ENCODE results near the gene BTN3A1.

GRCh38 chr6:26437550-26437949 is 35.5 kb downstream of the BTN3A1 start:
- TF ChIP-seq, protein P1, sequence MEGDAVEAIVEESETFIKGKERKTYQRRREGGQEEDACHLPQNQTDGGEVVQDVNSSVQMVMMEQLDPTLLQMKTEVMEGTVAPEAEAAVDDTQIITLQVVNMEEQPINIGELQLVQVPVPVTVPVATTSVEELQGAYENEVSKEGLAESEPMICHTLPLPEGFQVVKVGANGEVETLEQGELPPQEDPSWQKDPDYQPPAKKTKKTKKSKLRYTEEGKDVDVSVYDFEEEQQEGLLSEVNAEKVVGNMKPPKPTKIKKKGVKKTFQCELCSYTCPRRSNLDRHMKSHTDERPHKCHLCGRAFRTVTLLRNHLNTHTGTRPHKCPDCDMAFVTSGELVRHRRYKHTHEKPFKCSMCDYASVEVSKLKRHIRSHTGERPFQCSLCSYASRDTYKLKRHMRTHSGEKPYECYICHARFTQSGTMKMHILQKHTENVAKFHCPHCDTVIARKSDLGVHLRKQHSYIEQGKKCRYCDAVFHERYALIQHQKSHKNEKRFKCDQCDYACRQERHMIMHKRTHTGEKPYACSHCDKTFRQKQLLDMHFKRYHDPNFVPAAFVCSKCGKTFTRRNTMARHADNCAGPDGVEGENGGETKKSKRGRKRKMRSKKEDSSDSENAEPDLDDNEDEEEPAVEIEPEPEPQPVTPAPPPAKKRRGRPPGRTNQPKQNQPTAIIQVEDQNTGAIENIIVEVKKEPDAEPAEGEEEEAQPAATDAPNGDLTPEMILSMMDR (conservative IDR thresholded peaks at IDR 0.05; ENCODE audit: low read depth, low read length) = no peak
- no peak for TF ChIP-seq EZH2phosphoT487 (IDR thresholded peaks at IDR 0.05; ENCODE audit: borderline replicate concordance, low read length)
